Neuron (in vitro differentiated cells): ENCODE data around the gene GPR3.

Experiments
- H2AFZ ChIP-seq: one replicate; pipeline ENCODE4 v1.6.1; 2013; ENCODE audit warnings: low read depth, mild to moderate bottlenecking, inconsistent platforms, low read length, moderate library complexity
- H3K27me3 ChIP-seq: one replicate; pipeline ENCODE4 v1.6.1; 2013; ENCODE audit warnings: low read length; ENCODE audit not compliant: insufficient read depth
- H3K36me3 ChIP-seq: one replicate; pipeline ENCODE4 v1.6.1; 2013; ENCODE audit warnings: low read length; ENCODE audit not compliant: insufficient read depth
- H3K4me1 ChIP-seq: one replicate; pipeline ENCODE4 v1.6.1; 2013; ENCODE audit warnings: low read length; ENCODE audit not compliant: insufficient read depth
- H3K4me3 ChIP-seq: 2 replicates; pipeline ENCODE4 v1.5.1; 2013; ENCODE audit warnings: mild to moderate bottlenecking, low read length, moderate library complexity
- H3K9me3 ChIP-seq: one replicate; pipeline ENCODE4 v1.6.1; 2013; ENCODE audit warnings: low read length

GPR3 gene

DNA sequence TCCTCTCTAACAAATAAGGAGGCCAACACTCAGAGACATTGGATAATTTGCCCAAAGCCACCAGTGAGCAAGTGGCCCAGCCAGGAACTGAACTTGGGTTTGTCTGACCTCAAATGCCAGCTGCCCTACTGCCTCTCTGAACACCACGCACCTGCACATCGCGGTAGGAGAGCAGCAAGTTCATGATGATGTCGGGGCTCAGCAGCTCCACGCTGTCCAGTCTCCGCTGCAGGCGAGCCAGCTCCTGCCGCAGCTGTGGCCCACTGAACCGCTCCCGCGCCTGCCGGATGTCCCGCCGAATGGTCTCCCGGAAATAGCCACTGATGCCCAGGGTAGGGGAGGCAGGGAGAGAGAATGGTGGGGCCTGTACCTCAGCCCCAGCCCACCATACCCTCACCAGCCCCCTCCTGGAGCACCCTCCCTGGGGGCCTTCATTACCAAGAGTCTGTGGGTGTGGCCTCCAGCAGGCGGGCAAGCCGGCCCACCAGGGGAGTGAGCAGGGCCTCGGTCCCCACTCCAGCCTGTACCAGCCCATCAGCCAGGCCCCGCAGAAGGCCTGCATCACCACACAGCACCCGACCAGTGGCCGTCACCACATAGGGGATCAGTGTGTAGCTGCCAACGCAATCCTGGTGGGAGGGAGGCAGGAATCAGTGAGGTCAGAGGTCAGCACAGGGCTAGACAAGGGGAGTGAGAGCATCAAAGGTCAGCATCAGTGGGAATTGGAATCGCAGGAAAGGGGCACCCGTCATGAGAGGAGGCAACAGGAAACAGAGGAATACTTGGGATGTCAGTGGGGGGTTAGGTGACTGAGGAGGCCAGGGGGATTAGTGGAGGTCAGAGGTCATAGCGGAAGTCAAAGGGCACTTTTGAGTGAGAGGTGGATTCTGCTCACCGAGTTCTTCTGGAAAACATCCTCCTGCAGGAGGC lies 28.4 kb upstream of the GPR3 start:
- Histone ChIP-seq H3K36me3 (no peaks in the 10 kb centered on the region), H2AFZ (no peak overlapping the region), H3K4me3 (no peak overlapping the region), H3K9me3 (no peaks in the 10 kb centered on the region), H3K27me3 (no peaks in the 10 kb centered on the region), H3K4me1 (peaks cover 16% of the 10 kb centered on the region)

- Histone ChIP-seq H3K4me1 (peaks cover 16% of the 10 kb centered on the region), H3K36me3 (no peaks in the 10 kb centered on the region), H3K27me3 (no peaks in the 10 kb centered on the region), H2AFZ (no peak overlapping the region), H3K4me3 (peak overlapping the region; percentile 23), H3K9me3 (no peaks in the 10 kb centered on the region)
Observed at GRCh38 chr1:27364696-27365371, 27.6 kb upstream of the GPR3 start.

DNA sequence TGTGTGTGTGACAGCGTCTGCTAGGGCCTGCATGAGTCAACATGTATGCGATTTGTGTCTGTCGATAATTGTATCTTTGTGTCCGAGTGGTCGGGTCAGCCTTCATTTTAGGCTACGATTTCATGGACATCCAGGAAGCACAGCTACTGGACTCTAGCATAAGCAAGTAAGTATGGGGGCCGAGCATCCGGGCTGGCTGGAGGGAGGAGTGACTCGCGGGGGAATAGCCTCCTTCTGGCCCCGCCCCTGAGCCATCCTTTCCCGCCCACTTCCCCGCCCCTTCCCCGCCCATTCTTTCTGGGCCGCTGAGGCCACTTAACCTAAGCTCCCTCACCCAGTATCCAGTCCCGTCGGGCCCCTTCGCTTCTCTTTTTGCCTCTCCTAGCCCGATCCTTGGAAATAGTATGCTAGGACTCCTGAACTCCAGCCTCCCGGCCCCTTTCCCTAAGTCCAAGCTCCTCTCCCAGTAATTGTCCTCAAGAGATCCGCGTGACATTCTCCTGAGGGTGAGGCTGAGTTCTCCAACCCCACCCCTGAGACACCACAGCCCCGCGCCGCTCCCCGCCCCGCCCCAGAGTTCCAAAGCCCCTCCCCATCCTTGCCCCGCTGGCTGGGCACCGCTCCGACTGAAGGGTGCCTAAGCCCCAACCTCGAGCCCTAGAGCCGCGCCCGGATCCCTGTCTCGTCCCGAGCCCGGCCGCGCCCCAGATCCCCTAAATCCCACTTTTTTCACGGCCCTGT lies 26.9 kb upstream of the GPR3 start:
- peak overlapping the region; percentile 70 for H3K4me3 ChIP-seq
- peaks cover 16% of the 10 kb centered on the region for H3K4me1 ChIP-seq
- no peaks in the 10 kb centered on the region for H3K36me3 ChIP-seq
- H2AFZ ChIP-seq, result peak overlapping the region; percentile 80
- H3K27me3 ChIP-seq, result no peaks in the 10 kb centered on the region
- H3K9me3 ChIP-seq, result no peaks in the 10 kb centered on the region

DNA sequence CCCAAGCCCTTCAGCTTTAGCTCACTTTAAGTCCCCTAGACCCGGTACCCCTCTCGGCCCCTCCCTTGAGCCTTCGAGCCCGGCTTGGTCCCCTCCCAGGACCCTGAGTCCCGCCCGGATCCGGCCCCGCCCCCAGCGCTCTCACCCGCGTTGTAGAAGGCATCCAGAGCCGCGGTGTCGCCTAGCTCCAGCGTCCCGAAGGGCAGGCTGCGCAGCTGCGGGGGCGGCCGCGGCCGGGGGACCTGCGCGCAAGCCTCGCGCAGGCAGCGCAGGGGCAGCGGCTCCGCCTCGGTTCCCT lies 26.4 kb upstream of the GPR3 start:
- H3K27me3 ChIP-seq, result no peaks in the 10 kb centered on the region
- H3K9me3 ChIP-seq, result no peaks in the 10 kb centered on the region
- H3K36me3 ChIP-seq, result no peaks in the 10 kb centered on the region
- peaks cover 16% of the 10 kb centered on the region for H3K4me1 ChIP-seq
- peak overlapping the region; percentile 80 for H2AFZ ChIP-seq
- peak overlapping the region; percentile 70 for H3K4me3 ChIP-seq

DNA sequence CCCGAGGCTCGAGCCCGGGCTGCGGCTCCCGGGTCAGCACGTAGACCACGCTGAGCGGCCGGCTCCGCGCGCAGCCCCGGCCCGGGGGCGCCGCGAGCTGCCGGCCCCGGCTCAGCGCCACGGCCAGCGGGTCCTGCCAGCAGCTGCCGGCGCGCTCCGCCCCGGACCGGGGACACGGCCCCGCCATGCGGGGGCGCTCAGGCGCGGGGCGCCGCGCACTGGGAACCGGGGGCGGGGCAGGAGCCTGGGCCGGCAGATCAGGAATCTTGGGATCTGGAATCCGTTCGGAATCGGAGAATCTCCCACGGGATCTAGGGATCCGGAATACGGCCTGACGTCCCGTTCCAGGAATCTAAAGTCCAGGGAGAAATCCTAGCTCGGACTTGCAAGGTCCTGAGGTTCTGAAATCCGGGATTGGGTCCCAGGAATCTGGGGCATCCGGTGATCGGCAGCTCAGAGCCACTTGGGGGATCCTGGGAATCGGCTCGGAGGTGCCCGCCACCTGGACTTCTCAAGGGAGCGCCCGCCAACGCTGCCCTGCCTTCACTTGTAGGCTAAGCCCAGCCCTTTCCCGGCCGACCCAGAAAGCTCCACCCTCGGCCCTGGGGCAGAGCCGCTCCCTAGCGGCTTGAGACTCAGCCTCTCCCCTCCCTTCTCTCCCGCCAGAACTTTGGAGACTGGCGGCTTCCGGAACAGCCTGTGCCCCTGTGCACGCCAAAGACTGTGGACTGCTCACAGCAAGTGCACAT lies 25.8 kb upstream of the GPR3 start, which contains the start of gene MAP3K6:
Gene MAP3K6, minus strand, starts transcription at position 551 of the 749 bp plus-strand sequence. Its CDS starts 364 bp downstream, at position 187.
- peaks cover 16% of the 10 kb centered on the region for H3K4me1 ChIP-seq
- no peaks in the 10 kb centered on the region for H3K9me3 ChIP-seq
- H3K27me3 ChIP-seq, result no peaks in the 10 kb centered on the region
- H3K36me3 ChIP-seq, result no peaks in the 10 kb centered on the region
- H2AFZ ChIP-seq, result peak within 1 kb of the TSS; percentile 80
- H3K4me3 ChIP-seq, result peak within 1 kb of the TSS; percentile 70

- peaks cover 16% of the 10 kb centered on the region for H3K4me1 ChIP-seq
- no peaks in the 10 kb centered on the region for H3K36me3 ChIP-seq
- peak overlapping the region; percentile 70 for H3K4me3 ChIP-seq
- no peaks in the 10 kb centered on the region for H3K9me3 ChIP-seq
- H2AFZ ChIP-seq, result peak overlapping the region; percentile 71
- H3K27me3 ChIP-seq, result no peaks in the 10 kb centered on the region
Observed at GRCh38 chr1:27367160-27367650, 25.2 kb upstream of the GPR3 start.

DNA sequence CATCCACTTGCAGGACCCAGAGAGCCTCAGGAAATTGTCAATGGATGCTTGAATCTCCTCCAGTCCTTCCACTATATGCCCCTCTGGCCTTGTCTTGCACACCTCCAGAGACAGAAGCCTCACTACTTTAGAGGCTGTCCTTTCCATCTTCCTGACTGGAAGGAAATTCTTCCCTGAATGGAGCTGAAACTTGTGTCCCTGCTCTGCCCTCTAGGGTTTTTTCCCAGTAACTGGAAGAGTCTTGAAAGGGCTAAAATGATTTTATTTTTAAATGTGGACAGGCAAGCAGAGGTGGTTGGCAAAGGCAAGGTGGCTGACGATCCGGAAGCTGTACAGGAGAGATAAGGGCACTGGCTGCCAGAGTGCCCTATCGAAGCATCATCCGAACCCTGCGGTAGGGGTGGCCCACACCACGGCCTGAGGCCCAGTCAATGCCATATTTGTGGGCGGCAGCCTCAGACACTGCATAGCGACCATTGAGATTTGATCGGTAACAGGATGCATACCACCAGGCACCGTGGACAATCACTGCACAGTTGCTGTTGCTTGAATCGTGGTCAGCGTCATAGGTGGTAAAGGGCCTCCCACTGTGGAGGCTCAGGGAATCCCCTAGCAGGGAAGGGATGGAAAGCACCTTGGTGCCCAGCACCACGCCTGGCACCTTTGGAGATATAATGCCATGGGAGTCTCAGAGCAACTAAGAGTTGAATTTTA lies 23.4 kb upstream of the GPR3 start:
- Histone ChIP-seq H3K4me1 (peaks cover 16% of the 10 kb centered on the region), H2AFZ (no peak overlapping the region), H3K4me3 (no peak overlapping the region), H3K36me3 (no peaks in the 10 kb centered on the region), H3K27me3 (no peaks in the 10 kb centered on the region), H3K9me3 (no peaks in the 10 kb centered on the region)

GRCh38 chr1:27372022-27372807 lies 20.2 kb upstream of the GPR3 start:
- Histone ChIP-seq H3K27me3 (no peaks in the 10 kb centered on the region), H2AFZ (no peak overlapping the region), H3K4me1 (peaks cover 4% of the 10 kb centered on the region), H3K36me3 (no peaks in the 10 kb centered on the region), H3K9me3 (no peaks in the 10 kb centered on the region), H3K4me3 (no peak overlapping the region)

DNA sequence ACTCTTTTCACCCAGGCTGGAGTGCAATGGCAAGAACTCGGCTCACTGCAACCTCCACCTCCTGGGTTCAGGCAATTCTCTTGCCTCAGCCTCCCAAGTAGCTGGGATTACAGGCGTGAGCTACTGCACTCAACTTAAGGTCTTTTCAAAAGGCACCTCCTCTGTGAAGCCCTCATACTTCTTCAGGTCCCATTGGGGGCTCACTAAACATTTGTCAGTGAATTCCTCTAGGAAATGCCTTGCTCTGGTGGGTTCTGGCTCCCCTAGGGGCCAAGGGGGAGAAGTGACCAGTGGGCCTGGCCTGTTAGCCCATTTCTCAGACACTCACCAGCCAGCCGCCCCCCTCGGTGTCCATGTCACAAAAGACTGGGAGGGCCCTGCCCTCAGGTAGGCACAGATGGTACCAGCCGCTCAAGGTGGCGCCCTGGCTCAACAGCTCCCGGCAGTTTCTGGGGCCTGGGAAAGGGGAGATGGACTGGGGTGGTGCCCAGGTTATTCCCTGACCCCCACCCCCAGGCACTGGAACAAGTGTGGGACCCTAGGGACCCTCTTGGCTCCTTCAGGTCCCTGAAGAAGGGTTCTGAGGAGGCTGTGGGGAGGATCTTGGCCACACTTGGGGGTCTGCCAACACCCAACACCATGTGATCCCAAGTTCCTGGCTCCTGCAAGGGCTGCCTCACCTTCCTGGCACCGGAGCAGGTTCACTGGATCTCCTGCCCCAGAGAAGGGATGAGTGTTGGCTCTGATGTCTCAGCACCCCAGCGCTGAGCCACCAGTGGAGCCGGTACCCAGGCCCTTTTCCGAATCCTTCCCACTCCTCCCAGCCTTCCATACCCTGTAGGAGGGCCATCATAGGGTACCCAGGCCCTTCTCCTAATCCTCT lies 19.4 kb upstream of the GPR3 start:
- Histone ChIP-seq H3K4me3 (no peak overlapping the region), H3K4me1 (no peaks in the 10 kb centered on the region), H2AFZ (no peak overlapping the region), H3K27me3 (no peaks in the 10 kb centered on the region), H3K36me3 (no peaks in the 10 kb centered on the region), H3K9me3 (no peaks in the 10 kb centered on the region)

DNA sequence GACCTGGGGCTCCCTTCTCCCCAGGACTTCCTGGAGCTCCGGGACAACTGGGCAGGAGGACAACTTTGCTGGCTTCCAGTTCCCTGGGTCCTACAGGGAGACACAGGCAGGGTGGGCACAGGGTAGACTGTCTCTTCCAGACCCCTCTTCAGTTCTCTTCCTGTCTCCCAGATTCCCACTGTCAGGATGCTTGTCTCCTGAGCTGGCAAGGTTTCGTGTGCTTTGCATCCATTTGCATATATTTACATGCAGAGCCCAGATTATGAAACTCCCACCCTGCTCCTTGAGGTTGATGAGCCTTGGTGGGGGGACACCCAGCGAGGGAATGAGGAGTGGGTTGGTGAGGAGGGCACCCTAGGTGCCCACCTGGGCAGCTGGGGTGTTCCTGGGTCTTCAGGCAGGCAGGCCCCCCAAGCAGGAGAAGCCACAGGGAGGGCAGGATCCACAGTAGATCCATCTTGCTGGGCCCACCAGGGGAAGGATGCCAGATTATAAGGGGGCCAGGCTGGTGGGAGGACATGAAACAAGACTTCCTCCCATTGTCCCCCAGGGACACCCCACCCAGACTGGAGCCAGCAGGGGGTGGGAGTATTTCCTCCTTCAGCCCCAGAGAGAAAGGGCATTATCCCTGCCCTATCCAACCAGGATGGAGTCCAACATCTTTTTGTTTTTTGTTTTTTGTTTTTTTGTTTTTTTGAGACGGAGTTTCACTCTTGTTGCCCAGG lies 17.9 kb upstream of the GPR3 start, which contains the start of gene FCN3:
Gene FCN3, minus strand, starts transcription at position 463 of the 725 bp plus-strand sequence. Its CDS starts 6 bp downstream, at position 457.
- H3K36me3 ChIP-seq, result no peaks in the 10 kb centered on the region
- no peaks in the 10 kb centered on the region for H3K9me3 ChIP-seq
- H3K27me3 ChIP-seq, result peaks cover 2% of the 10 kb centered on the region
- no peak within 1 kb of the TSS for H2AFZ ChIP-seq
- no peaks in the 10 kb centered on the region for H3K4me1 ChIP-seq
- H3K4me3 ChIP-seq, result no peak within 1 kb of the TSS
